ENCODE results near the gene KNTC1.
"Not testable (repeated sequence)": the region's sequence is repeated elsewhere in the genome, so short reads cannot be mapped to it uniquely, and the experiment has no call there.

The KNTC1 gene

GRCh38 chr12:122563361-122563760 lies 36.3 kb downstream of the KNTC1 start:
- DNase-seq = no peak

- DNase-seq = not testable (repeated sequence)
Measured at GRCh38 chr12:122566816-122567215, 39.8 kb downstream of the KNTC1 start.

GRCh38 chr12:122569288-122569687 lies 42.2 kb downstream of the KNTC1 start:
- no peak for DNase-seq

GRCh38 chr12:122570006-122570405 lies 43.0 kb downstream of the KNTC1 start:
- DNase-seq = not testable (repeated sequence)

GRCh38 chr12:122571821-122572220 lies 44.8 kb downstream of the KNTC1 start:
- DNase-seq = no peak

GRCh38 chr12:122583294-122583693 lies 56.2 kb downstream of the KNTC1 start:
- not testable (repeated sequence) for DNase-seq

GRCh38 chr12:122584177-122584863 lies 57.3 kb downstream of the KNTC1 start:
- DNase-seq = no peak

- no peak for DNase-seq
Measured at GRCh38 chr12:122590990-122591389, 63.9 kb downstream of the KNTC1 start.

GRCh38 chr12:122591966-122592365 lies 64.9 kb downstream of the KNTC1 start:
- DNase-seq = not testable (repeated sequence)

GRCh38 chr12:122592543-122592942 lies 65.5 kb downstream of the KNTC1 start:
- not testable (repeated sequence) for DNase-seq

GRCh38 chr12:122593910-122594309 lies 66.9 kb downstream of the KNTC1 start:
- DNase-seq = no peak

GRCh38 chr12:122596838-122597237 lies 69.8 kb downstream of the KNTC1 start:
- DNase-seq = no peak

GRCh38 chr12:122602456-122602855 lies 75.4 kb downstream of the KNTC1 start:
- no peak for DNase-seq

GRCh38 chr12:122604993-122605392 lies 77.9 kb downstream of the KNTC1 start:
- DNase-seq = no peak

- DNase-seq = no peak
Measured at GRCh38 chr12:122609732-122610131, 82.7 kb downstream of the KNTC1 start.

- DNase-seq = no peak
Measured at GRCh38 chr12:122610207-122610606, 83.2 kb downstream of the KNTC1 start.

- no peak for DNase-seq
Measured at GRCh38 chr12:122610911-122611310, 83.9 kb downstream of the KNTC1 start.

GRCh38 chr12:122614839-122615238 lies 87.8 kb downstream of the KNTC1 start:
- DNase-seq = no peak

- DNase-seq = no peak
Measured at GRCh38 chr12:122615780-122616179, 88.7 kb downstream of the KNTC1 start.

GRCh38 chr12:122635471-122635870 lies 108.4 kb downstream of the KNTC1 start:
- DNase-seq = no peak

- no peak for DNase-seq
Measured at GRCh38 chr12:122643207-122643805, 116.3 kb downstream of the KNTC1 start.

- DNase-seq = no peak
Measured at GRCh38 chr12:122646517-122647217, 119.6 kb downstream of the KNTC1 start.

GRCh38 chr12:122651520-122652224 lies 124.6 kb downstream of the KNTC1 start:
- DNase-seq = no peak
